ENCODE measurements around the gene TUBA1B. TPM values are rescaled to one million over a fixed set of nuclear protein-coding genes. Genes with fewer than 3 reads are reported as not detected.
"Not testable (repeated sequence)": the region's sequence is repeated elsewhere in the genome, so short reads cannot be mapped to it uniquely, and the experiment has no call there.

TUBA1B gene
- 1,284 TPM for polyA plus RNA-seq (2012; ENCODE audit: low read depth, missing spikeins)

DNA sequence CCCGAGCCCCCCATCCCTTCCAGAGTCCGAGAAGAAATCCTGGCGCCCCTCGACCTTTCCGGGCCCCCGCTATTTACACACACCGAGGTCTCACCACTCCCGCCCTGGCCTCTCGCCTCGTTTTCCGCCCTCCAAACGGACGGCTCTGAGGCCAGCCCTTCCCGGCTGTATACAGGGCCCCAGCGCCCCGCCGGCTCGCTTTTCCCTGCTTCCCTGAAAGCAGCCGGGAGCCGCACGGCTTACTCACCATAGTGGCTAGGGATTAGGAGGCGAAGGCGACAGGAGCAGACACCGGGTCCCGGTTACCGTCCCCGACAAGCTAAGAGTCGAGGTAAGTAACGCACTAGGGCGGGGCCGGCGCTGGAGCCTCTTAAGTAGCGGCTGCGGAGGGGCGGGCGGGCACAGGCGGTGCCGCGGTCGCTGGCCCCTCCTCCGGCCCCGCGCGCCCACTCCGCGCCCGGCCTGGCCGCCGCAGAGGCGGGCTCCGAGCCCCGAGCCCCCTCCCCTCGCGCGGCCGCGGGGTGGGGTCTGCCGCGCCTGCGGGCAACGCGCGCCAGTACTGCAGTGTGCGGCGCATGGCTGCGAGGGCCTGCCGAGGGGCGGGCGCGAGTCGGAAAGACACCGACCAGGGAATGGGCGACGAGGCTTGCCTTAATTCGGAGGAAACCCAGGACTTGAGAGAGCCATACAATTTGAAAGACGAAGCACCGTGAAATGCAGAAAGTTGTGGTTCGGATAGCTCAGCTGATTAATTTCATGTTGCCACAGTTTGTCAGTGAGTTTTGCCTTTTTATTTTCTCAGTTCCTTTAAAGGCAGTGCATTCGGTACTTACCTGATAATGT, at the start of gene TUBA1B:
Gene TUBA1B, minus strand, starts transcription at position 345 of the 843 bp plus-strand sequence. Its CDS starts 95 bp downstream, at position 250.
- DNase-seq (ENCODE audit: insufficient read length, low spot score) (peak; percentile 78), FAIRE-seq (peak; percentile 20)
- TF ChIP-seq POLR2A (IDR thresholded peaks at IDR 0.05; ENCODE audit: low read depth, low read length) (peak; percentile 99), POLR2AphosphoS5 (IDR thresholded peaks at IDR 0.05; ENCODE audit: low read depth, low read length) (peak; percentile 99), PAX5 (IDR thresholded peaks at IDR 0.05; ENCODE audit: insufficient read depth, low read length, severe bottlenecking) (no peak), POU2F2 (IDR thresholded peaks at IDR 0.05; ENCODE audit: low read depth, low read length) (peak; percentile 93), TAF1 (IDR thresholded peaks at IDR 0.05; ENCODE audit: low read depth, low read length) (peak; percentile 70), SPI1 (IDR thresholded peaks at IDR 0.05; ENCODE audit: low read depth, low read length) (peak; percentile 56)

DNA sequence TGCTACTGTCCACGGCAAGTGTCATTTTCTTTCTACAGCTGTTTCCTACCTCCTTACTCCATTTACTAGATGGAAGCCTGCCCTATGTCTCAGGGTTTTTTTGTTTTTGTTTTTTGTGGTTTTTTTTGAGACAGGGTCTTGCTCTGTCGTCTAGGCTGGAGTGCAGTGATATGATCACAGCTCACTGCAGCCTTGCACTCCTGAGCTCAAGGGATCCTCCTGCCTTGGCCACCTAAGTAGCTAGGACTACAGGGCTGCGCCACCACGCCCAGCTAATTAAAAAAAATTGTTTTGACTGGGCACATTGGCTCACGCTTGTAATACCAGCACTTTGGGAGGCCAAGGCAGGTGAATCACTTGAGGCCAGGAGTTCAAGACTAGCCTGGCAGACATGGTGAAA, 43.0 kb upstream of the TUBA1B start:
- no peak for FAIRE-seq
- DNase-seq (ENCODE audit: insufficient read length, low spot score): no peak

GRCh38 chr12:49170924-49171323, 39.7 kb upstream of the TUBA1B start:
- DNase-seq (ENCODE audit: insufficient read length, low spot score): no peak
- TF ChIP-seq POU2F2 (IDR thresholded peaks at IDR 0.05; ENCODE audit: low read depth, low read length) (no peak), PAX5 (IDR thresholded peaks at IDR 0.05; ENCODE audit: insufficient read depth, low read length, severe bottlenecking) (no peak), POLR2A (IDR thresholded peaks at IDR 0.05; ENCODE audit: low read depth, low read length) (no peak), POLR2AphosphoS5 (IDR thresholded peaks at IDR 0.05; ENCODE audit: low read depth, low read length) (no peak), TAF1 (IDR thresholded peaks at IDR 0.05; ENCODE audit: low read depth, low read length) (no peak), SPI1 (IDR thresholded peaks at IDR 0.05; ENCODE audit: low read depth, low read length) (no peak)
- no peak for FAIRE-seq

More for the DNA sequence above, 43.0 kb upstream of the TUBA1B start:
- TF ChIP-seq PAX5 (IDR thresholded peaks at IDR 0.05; ENCODE audit: insufficient read depth, low read length, severe bottlenecking): no peak
- no peak for TF ChIP-seq POU2F2 (IDR thresholded peaks at IDR 0.05; ENCODE audit: low read depth, low read length)
- TF ChIP-seq POLR2AphosphoS5 (IDR thresholded peaks at IDR 0.05; ENCODE audit: low read depth, low read length): no peak
- no peak for TF ChIP-seq SPI1 (IDR thresholded peaks at IDR 0.05; ENCODE audit: low read depth, low read length)
- TF ChIP-seq POLR2A (IDR thresholded peaks at IDR 0.05; ENCODE audit: low read depth, low read length): no peak

GRCh38 chr12:49165114-49165513, 33.9 kb upstream of the TUBA1B start:
- FAIRE-seq: no peak
- no peak for DNase-seq (ENCODE audit: insufficient read length, low spot score)
- TF ChIP-seq POU2F2 (IDR thresholded peaks at IDR 0.05; ENCODE audit: low read depth, low read length) (no peak), SPI1 (IDR thresholded peaks at IDR 0.05; ENCODE audit: low read depth, low read length) (no peak), TAF1 (IDR thresholded peaks at IDR 0.05; ENCODE audit: low read depth, low read length) (no peak), POLR2AphosphoS5 (IDR thresholded peaks at IDR 0.05; ENCODE audit: low read depth, low read length) (no peak), POLR2A (IDR thresholded peaks at IDR 0.05; ENCODE audit: low read depth, low read length) (no peak), PAX5 (IDR thresholded peaks at IDR 0.05; ENCODE audit: insufficient read depth, low read length, severe bottlenecking) (no peak)

GRCh38 chr12:49161901-49162300, 30.7 kb upstream of the TUBA1B start:
- DNase-seq (ENCODE audit: insufficient read length, low spot score); FAIRE-seq: not testable (repeated sequence)

GRCh38 chr12:49161092-49161795, 30.0 kb upstream of the TUBA1B start:
- FAIRE-seq (no peak), DNase-seq (ENCODE audit: insufficient read length, low spot score) (no peak)
- peak; percentile 97 for TF ChIP-seq POLR2AphosphoS5 (IDR thresholded peaks at IDR 0.05; ENCODE audit: low read depth, low read length)
- peak; percentile 92 for TF ChIP-seq POU2F2 (IDR thresholded peaks at IDR 0.05; ENCODE audit: low read depth, low read length)
- peak; percentile 55 for TF ChIP-seq SPI1 (IDR thresholded peaks at IDR 0.05; ENCODE audit: low read depth, low read length)
- TF ChIP-seq TAF1 (IDR thresholded peaks at IDR 0.05; ENCODE audit: low read depth, low read length): no peak
- TF ChIP-seq POLR2A (IDR thresholded peaks at IDR 0.05; ENCODE audit: low read depth, low read length): peak; percentile 98
- no peak for TF ChIP-seq PAX5 (IDR thresholded peaks at IDR 0.05; ENCODE audit: insufficient read depth, low read length, severe bottlenecking)

DNA sequence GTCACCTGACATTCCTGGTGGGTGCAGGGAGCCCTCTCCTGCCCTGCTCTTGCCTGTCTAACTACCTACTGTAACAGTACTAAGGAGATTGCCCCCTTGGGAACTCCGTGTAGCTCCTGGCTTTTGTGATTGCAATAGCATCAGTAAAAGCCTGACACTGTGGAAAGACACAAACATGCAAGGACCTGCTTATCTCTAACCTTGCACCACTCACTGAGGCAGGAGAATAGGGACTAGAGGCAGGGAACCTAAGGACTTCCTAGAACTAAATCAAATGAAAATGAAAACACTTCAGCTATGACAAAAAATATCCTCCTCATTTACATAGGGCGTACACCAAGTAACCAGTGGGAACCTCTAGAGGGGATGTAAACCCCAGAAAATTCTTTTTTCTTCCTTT, 29.2 kb upstream of the TUBA1B start:
- peak; percentile 9 for FAIRE-seq
- no peak for DNase-seq (ENCODE audit: insufficient read length, low spot score)

DNA sequence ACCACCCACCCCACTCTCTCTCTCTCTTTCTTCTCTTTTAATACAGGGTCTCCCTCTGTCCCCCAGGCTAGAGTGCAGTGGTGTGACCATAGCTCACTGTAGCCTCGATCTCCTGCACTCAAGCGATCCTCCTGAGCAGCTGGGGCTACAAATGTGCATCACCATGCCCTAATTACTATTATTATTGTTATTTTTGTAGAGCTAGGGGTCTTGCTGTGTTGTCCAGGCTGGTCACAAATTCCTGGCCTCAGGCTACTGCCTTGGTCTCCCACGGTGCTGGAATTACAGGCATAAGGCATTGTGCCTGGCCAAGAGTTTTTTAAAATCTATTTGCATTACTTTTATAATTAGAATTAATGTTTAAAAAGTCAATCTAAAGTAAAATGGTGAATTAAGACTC, 23.0 kb upstream of the TUBA1B start:
- no peak for DNase-seq (ENCODE audit: insufficient read length, low spot score)
- no peak for TF ChIP-seq POLR2AphosphoS5 (IDR thresholded peaks at IDR 0.05; ENCODE audit: low read depth, low read length)
- no peak for TF ChIP-seq PAX5 (IDR thresholded peaks at IDR 0.05; ENCODE audit: insufficient read depth, low read length, severe bottlenecking)
- FAIRE-seq: no peak

More for the DNA sequence above, 29.2 kb upstream of the TUBA1B start:
- TF ChIP-seq PAX5 (IDR thresholded peaks at IDR 0.05; ENCODE audit: insufficient read depth, low read length, severe bottlenecking) (no peak), SPI1 (IDR thresholded peaks at IDR 0.05; ENCODE audit: low read depth, low read length) (no peak), POLR2AphosphoS5 (IDR thresholded peaks at IDR 0.05; ENCODE audit: low read depth, low read length) (no peak), TAF1 (IDR thresholded peaks at IDR 0.05; ENCODE audit: low read depth, low read length) (no peak), POU2F2 (IDR thresholded peaks at IDR 0.05; ENCODE audit: low read depth, low read length) (no peak), POLR2A (IDR thresholded peaks at IDR 0.05; ENCODE audit: low read depth, low read length) (0 out of 2 replicates have a peak, but pooled peaks have one; percentile 25)

DNA sequence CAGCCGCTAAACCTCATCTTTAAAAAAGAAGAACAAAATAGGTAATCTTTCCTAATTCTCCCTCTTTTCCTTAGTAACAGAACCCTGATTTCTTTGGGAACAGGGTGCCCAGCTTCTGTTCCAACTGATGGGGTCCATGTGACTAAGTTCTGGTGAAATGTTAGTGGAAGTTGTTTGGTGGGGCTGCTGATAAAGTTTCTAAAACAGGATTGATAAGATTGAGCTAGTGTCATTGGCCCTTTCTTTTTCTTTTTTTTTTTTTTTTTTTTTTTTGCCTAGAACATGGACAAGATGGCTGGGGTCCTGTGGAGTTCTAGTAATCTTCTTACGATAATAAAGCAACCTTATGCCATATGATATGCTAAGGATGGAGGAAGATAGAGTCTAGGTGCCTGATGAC, 16.2 kb upstream of the TUBA1B start:
- no peak for FAIRE-seq
- TF ChIP-seq POLR2AphosphoS5 (IDR thresholded peaks at IDR 0.05; ENCODE audit: low read depth, low read length) (no peak), POLR2A (IDR thresholded peaks at IDR 0.05; ENCODE audit: low read depth, low read length) (no peak), SPI1 (IDR thresholded peaks at IDR 0.05; ENCODE audit: low read depth, low read length) (no peak), POU2F2 (IDR thresholded peaks at IDR 0.05; ENCODE audit: low read depth, low read length) (no peak), TAF1 (IDR thresholded peaks at IDR 0.05; ENCODE audit: low read depth, low read length) (no peak), PAX5 (IDR thresholded peaks at IDR 0.05; ENCODE audit: insufficient read depth, low read length, severe bottlenecking) (no peak)
- DNase-seq (ENCODE audit: insufficient read length, low spot score): no peak
